Measurements from ENCODE around the gene HYOU1. TPM values are rescaled to one million over a fixed set of nuclear protein-coding genes. Genes with fewer than 3 reads are reported as not detected.

HYOU1 gene
- total and polyA plus RNA-seq, 10 donors: 12.3 to 131 (median 72.0) TPM

GRCh38 chr11:119025099-119025473 is 31.9 kb downstream of the HYOU1 start:
- Histone ChIP-seq H3K4me1 (peaks cover 22 to 80% (median 55%) of the 10 kb centered on the region in 6 donors), H3K36me3 (peaks cover 0 to 85% (median 46%) of the 10 kb centered on the region in 6 donors), H3K9me3 (no peaks in the 10 kb centered on the region), H3K27me3 (replicated peaks in 1 of 7) (no peaks in the 10 kb centered on the region), H3K27ac (peak overlapping the region; percentile 29 to 77 (median 70)), H3K4me3 (peak overlapping the region in 2 of 8 donors; percentile 1 to 24)
- intact Hi-C loops (cut with DNase I; ENCODE audit: low total_unique reads): no loop called here
- 63 to 89% (median 72%) methylated on average over 5 of the region's 5 CpGs for WGBS, 5 donors
- no peak for TF ChIP-seq POLR2A (IDR thresholded peaks at IDR 0.05)
- peak in 2 of 3 donors; percentile 2 to 20 for TF ChIP-seq POLR2AphosphoS5 (IDR thresholded peaks at IDR 0.05)
- TF ChIP-seq CTCF (IDR thresholded peaks at IDR 0.05 in 8 of 11, conservative IDR thresholded peaks at IDR 0.05 in 3 of 11): no peak
- peak; percentile 57 for DNase-seq

GRCh38 chr11:119024430-119025098 is 32.4 kb downstream of the HYOU1 start:
- peak; percentile 77 for DNase-seq
- Histone ChIP-seq H3K4me1 (peaks cover 22 to 80% (median 55%) of the 10 kb centered on the region in 6 donors), H3K27ac (peak overlapping the region; percentile 29 to 77 (median 70)), H3K36me3 (peaks cover 0 to 87% (median 46%) of the 10 kb centered on the region in 6 donors), H3K4me3 (peak overlapping the region in 2 of 8 donors; percentile 1 to 24), H3K27me3 (replicated peaks in 1 of 7) (no peaks in the 10 kb centered on the region), H3K9me3 (no peaks in the 10 kb centered on the region)
- intact Hi-C loops (cut with DNase I; ENCODE audit: low total_unique reads): no loop called here
- WGBS, 5 donors: 50 to 75% (median 75%) methylated on average over 15 of the region's 15 CpGs
- TF ChIP-seq POLR2AphosphoS5 (IDR thresholded peaks at IDR 0.05) (peak in 2 of 3 donors; percentile 54 to 60), CTCF (IDR thresholded peaks at IDR 0.05 in 8 of 11, conservative IDR thresholded peaks at IDR 0.05 in 3 of 11) (no peak)

GRCh38 chr11:119023741-119024140 is 33.3 kb downstream of the HYOU1 start:
- TF ChIP-seq POLR2AphosphoS5 (IDR thresholded peaks at IDR 0.05) (no peak), POLR2A (IDR thresholded peaks at IDR 0.05) (no peak), CTCF (IDR thresholded peaks at IDR 0.05 in 8 of 11, conservative IDR thresholded peaks at IDR 0.05 in 3 of 11) (no peak)
- no peak overlapping the region for H3K4me3 ChIP-seq
- H3K9me3 ChIP-seq: no peaks in the 10 kb centered on the region
- peaks cover 19 to 80% (median 52%) of the 10 kb centered on the region in 6 donors for H3K4me1 ChIP-seq
- intact Hi-C loops (cut with DNase I; ENCODE audit: low total_unique reads): no loop called here
- peak; percentile 14 for DNase-seq
- peak overlapping the region in 6 of 8 donors; percentile 60 to 77 (median 74) for H3K27ac ChIP-seq
- peaks cover 0 to 87% (median 46%) of the 10 kb centered on the region in 6 donors for H3K36me3 ChIP-seq
- H3K27me3 ChIP-seq (replicated peaks in 1 of 7): no peaks in the 10 kb centered on the region

GRCh38 chr11:119021631-119022030 is 35.4 kb downstream of the HYOU1 start:
- Histone ChIP-seq H3K36me3 (peaks cover 0 to 73% (median 46%) of the 10 kb centered on the region in 6 donors), H3K4me1 (peaks cover 27 to 81% (median 58%) of the 10 kb centered on the region in 6 donors), H3K27me3 (replicated peaks in 1 of 7) (no peaks in the 10 kb centered on the region), H3K4me3 (peak overlapping the region in 1 of 8 donors; percentile 3), H3K27ac (peak overlapping the region in 1 of 8 donors; percentile 8), H3K9me3 (no peaks in the 10 kb centered on the region)
- WGBS, 5 donors: 90 to 95% (median 94%) methylated on average over 5 of the region's 5 CpGs
- TF ChIP-seq POLR2AphosphoS5 (IDR thresholded peaks at IDR 0.05) (no peak), CTCF (IDR thresholded peaks at IDR 0.05 in 8 of 11, conservative IDR thresholded peaks at IDR 0.05 in 3 of 11) (no peak), POLR2A (IDR thresholded peaks at IDR 0.05) (no peak)
- no peak for DNase-seq
- intact Hi-C loops (cut with DNase I; ENCODE audit: low total_unique reads): no loop called here
